DMS153 treated with DMSO at 0.1 percent for 48 hours (cell line): Measurements from ENCODE around the gene NUTM2B.
"Not testable (repeated sequence)": the region's sequence is repeated elsewhere in the genome, so short reads cannot be mapped to it uniquely, and the experiment has no call there.

Source experiments
- DNase-seq: peaks from one replicate; lab custom pipeline; 2025; ENCODE audit not compliant: unreplicated experiment; lab: John Stamatoyannopoulos, UW

The NUTM2B gene, protein sequence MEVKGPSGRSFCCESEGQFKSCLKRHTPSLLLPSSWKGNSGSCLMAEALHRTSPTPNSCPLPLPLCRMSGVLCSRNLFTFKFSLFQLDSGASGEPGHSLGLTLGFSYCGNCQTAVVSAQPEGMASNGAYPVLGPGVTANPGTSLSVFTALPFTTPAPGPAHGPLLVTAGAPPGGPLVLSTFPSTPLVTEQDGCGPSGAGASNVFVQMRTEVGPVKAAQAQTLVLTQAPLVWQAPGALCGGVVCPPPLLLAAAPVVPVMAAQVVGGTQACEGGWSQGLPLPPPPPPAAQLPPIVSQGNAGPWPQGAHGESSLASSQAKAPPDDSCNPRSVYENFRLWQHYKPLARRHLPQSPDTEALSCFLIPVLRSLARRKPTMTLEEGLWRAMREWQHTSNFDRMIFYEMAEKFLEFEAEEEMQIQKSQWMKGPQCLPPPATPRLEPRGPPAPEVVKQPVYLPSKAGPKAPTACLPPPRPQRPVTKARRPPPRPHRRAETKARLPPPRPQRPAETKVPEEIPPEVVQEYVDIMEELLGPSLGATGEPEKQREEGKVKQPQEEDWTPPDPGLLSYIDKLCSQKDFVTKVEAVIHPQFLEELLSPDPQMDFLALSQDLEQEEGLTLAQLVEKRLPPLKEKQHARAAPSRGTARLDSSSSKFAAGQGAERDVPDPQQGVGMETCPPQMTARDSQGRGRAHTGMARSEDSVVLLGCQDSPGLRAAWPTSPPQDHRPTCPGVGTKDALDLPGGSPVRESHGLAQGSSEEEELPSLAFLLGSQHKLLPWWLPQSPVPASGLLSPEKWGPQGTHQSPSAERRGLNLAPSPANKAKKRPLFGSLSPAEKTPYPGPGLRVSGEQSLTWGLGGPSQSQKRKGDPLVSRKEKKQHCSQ

DNA sequence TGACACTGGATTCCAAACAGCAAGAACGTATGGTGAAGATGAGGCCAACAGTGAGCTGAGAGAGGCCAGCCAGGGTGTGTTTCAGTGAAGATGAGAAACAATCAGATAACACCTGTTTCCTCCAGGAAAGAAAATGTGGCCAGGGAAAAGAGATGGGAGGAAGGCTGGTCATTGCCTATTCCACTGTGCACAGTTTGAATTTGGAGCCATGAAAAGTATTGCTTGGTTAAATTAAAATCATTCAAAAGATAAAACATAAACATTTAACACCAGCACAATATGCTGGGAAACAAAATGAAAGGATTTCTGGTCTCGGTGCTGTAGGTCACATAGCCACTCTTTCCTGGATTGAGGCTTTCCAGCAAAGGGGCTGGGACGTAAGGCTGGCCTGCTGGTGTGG lies at the start of gene NUTM2B:
NUTM2B (plus strand) TSS at position 301 of the 400 bp plus-strand sequence. CDS start 383 bp downstream, outside the sequence.
- DNase-seq: not testable (repeated sequence)

DNA sequence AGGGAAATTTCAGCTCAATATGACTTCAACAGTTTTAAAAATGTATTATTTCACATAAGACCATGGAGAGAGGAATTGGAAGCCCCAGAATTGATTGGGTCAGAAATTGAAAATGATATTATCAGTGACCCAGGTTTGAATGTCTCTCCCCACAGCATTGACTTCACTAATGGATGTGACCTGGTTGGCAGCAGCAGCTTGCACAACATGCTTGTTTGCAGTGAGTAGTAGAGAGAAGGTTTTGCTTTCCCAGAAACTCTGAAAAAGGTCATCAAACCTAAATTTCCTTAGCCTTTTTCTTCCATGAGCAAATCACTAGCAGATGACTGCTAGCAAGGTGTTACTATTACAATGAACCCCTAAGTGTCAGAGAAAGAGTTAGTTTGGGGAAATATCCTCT lies 39.7 kb upstream of the NUTM2B start:
- not testable (repeated sequence) for DNase-seq

- DNase-seq: not testable (repeated sequence)
Measured at GRCh38 chr10:79664686-79665085, 38.3 kb upstream of the NUTM2B start.

DNA sequence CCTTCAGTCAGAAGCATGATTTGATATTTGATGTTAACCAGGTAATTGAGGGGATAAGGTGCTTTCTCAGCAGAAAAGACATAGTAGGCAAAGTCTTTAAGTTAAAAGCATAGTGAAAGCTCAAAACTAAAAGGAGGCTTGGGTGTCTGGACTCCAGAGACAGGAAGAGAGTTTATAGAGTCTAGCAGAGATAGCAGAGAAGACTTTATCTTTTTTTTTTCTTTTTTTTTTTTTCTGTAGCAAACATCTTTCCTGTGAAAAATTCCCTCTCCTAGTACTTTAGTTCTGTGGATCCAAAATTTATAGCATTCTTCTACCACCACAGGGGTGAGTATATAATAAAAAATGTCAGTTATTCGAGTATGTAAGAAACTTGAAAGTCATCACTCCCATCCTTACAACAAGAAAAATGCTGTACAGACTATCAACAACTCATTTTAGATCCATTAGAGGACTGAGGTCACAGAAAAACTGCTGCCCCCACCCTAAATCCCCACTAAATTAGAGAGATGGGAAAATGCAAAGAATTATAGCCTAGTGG lies 33.7 kb upstream of the NUTM2B start:
- DNase-seq: not testable (repeated sequence)

DNA sequence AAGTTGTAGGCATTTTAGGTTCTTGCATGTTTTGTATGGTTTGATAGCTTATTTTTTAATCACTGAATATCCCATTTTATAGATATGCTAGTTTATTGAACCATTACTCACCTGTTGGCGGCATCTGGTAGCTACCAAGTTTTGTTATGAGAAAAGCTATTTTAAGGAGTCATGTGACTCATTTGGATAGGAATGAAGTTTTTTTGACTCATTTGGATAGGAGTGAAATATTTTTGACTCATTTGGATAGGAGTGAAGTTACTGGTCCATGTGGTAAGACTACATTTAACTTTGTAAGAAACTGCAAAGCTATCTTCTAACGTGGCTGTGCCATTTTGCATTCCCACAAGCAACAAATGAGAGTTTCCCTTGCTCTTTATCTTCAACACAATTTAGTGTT lies 28.1 kb upstream of the NUTM2B start:
- not testable (repeated sequence) for DNase-seq

GRCh38 chr10:79683026-79683883 lies 19.8 kb upstream of the NUTM2B start:
- DNase-seq: not testable (repeated sequence)

GRCh38 chr10:79683884-79684720 lies 18.9 kb upstream of the NUTM2B start:
- not testable (repeated sequence) for DNase-seq

DNA sequence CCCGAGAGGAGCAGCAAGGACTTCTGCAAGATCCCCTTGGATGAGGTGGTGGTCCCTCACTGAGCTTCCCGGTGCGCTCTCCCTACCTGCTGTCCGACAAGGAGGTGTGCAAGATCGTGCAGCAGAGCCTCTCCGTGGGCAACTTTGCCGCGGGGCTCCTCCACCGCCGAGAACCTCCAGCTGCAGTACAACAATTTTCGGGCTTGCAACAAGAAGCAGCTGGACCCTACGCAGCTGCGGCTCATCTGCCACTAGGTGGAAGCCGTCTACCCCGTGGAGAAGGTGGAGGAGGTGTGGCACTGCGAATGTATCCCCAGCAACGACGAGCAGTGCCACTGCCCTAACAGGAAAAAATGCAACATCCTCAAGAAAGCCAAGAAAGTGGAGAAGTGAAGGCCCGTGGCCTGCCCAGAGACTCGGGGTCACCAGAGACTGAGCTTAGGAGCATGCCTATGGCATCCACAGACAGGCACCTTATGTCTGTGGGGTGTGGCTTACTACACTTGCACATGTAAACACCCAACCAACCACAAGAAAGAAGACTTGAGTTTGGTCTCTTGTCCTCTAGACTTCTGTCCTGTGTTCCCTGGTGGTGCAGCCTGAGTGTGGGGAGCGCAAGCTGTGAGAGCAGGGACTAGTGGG lies 17.9 kb upstream of the NUTM2B start:
- DNase-seq: peak; percentile 27

DNA sequence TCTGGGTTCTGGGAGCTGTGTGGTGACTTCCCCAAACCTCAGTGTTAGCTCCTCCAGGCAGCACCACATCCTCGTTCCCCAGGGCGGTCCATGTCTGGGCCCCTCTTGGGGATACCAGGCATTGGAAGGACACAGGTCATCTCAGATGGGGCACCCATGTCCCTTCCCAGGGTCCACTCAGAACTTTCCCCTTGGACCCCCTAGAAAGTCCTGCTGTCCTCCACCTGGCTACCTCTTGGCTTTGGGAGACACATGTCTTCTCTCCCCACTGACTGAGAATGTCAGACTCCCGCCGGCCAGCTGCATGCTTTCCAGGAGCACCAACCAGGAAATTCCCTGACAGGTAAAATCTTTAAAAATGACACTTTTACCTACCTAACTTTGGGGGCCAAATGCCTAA lies 16.4 kb upstream of the NUTM2B start:
- not testable (repeated sequence) for DNase-seq

GRCh38 chr10:79687406-79688150 lies 15.4 kb upstream of the NUTM2B start:
- DNase-seq: not testable (repeated sequence)

- DNase-seq: not testable (repeated sequence)
Measured at GRCh38 chr10:79688798-79689197, 14.2 kb upstream of the NUTM2B start.

DNA sequence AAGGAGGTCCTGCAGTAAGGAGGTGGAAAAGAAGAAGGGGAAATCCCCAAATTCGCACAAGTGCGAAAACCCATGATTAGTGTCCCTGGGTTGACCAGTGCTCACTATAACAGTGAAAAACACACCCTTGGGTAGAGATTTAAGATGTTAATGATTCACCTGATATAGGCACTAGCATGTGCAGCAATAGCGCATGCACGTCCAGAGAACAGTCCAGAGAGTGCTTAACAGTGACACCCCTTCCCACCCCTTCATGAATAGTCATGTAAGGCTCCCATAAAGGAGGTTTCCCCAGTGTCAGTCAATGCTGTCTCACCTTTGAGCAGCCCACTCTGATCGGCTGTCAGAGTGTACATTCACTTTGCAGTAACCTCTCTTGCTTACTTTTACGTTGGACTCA lies 6.4 kb upstream of the NUTM2B start:
- not testable (repeated sequence) for DNase-seq

- DNase-seq: not testable (repeated sequence)
Measured at GRCh38 chr10:79697141-79697540, 5.9 kb upstream of the NUTM2B start.

GRCh38 chr10:79700381-79700944 lies 2.6 kb upstream of the NUTM2B start:
- DNase-seq: not testable (repeated sequence)

- not testable (repeated sequence) for DNase-seq
Measured at GRCh38 chr10:79707017-79707416, 4.0 kb downstream of the NUTM2B start.

GRCh38 chr10:79714976-79715375 lies 11.9 kb downstream of the NUTM2B start:
- DNase-seq: not testable (repeated sequence)

DNA sequence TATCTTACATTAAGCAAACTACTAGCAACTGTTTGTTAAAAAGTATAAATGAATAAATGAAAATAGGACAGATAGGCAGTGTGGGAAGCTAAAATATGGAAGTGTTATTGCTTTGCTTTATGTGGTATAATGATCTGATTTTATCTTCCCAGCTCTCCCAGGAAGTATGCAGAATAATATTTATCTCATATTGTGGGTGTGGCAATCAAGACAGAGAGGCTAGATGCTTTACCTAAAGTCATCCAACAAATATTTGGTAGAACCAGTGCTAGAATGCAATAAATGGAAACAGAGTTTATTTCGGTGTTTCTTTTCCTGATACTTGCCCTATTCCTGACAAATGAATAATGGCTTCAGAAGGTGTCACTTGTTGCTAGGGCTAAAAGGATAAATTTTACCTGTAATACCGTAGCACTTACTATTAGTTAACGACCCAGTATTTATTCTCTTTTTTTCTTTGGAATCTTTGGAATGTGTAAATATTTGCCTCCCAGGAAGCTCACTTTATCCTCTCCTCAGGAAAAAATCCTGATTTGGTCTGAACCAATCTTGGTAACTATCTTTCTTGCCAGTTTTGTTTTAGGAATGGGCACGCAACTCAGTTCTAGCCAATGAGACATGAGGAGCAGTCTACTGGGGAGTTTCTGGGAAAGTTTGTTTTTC lies 14.0 kb downstream of the NUTM2B start:
- DNase-seq: not testable (repeated sequence)
